D721Med (cell line): ENCODE data around the gene CST3.

ENCODE experiments used
- DNase-seq: peaks from one replicate; pipeline ENCODE4 v3.0.0; 2011; ENCODE audit warnings: low spot score; ENCODE audit not compliant: insufficient read length
- FAIRE-seq: peaks from 2 replicates; lab custom pipeline; 2011; peaks lifted over from hg19 to GRCh38; lab: Jason Lieb, UNC
- TF ChIP-seq, protein P1 (sequence below): IDR thresholded peaks from 2 replicates; pipeline ENCODE4 v1.5.1; 2012; ENCODE audit warnings: mild to moderate bottlenecking, control low read depth; ENCODE audit not compliant: insufficient read depth; ENCODE audit errors: missing control alignments

The CST3 gene

DNA sequence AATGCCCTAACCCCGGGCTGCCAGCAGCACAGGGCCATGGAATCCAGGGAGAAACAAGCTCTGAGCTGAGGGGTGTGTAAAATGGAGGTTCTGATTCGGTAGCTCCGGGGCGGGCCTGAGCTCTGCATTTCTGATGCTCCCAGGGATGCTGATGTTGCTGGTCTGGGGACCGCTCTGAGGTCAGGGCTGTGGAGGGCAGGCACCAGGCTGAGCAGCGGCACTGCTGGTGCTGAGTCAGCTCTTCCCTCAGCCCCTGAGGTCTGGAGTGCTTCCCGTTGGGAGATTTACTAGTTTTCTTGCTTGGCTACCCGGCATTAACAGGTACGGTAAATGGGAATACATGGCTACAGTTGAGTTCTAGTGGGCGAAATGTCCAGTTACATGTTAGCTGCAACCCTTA, 18.6 kb upstream of the CST3 start:
- DNase-seq = no peak
- TF ChIP-seq, protein P1, sequence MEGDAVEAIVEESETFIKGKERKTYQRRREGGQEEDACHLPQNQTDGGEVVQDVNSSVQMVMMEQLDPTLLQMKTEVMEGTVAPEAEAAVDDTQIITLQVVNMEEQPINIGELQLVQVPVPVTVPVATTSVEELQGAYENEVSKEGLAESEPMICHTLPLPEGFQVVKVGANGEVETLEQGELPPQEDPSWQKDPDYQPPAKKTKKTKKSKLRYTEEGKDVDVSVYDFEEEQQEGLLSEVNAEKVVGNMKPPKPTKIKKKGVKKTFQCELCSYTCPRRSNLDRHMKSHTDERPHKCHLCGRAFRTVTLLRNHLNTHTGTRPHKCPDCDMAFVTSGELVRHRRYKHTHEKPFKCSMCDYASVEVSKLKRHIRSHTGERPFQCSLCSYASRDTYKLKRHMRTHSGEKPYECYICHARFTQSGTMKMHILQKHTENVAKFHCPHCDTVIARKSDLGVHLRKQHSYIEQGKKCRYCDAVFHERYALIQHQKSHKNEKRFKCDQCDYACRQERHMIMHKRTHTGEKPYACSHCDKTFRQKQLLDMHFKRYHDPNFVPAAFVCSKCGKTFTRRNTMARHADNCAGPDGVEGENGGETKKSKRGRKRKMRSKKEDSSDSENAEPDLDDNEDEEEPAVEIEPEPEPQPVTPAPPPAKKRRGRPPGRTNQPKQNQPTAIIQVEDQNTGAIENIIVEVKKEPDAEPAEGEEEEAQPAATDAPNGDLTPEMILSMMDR = no peak
- FAIRE-seq = no peak

DNA sequence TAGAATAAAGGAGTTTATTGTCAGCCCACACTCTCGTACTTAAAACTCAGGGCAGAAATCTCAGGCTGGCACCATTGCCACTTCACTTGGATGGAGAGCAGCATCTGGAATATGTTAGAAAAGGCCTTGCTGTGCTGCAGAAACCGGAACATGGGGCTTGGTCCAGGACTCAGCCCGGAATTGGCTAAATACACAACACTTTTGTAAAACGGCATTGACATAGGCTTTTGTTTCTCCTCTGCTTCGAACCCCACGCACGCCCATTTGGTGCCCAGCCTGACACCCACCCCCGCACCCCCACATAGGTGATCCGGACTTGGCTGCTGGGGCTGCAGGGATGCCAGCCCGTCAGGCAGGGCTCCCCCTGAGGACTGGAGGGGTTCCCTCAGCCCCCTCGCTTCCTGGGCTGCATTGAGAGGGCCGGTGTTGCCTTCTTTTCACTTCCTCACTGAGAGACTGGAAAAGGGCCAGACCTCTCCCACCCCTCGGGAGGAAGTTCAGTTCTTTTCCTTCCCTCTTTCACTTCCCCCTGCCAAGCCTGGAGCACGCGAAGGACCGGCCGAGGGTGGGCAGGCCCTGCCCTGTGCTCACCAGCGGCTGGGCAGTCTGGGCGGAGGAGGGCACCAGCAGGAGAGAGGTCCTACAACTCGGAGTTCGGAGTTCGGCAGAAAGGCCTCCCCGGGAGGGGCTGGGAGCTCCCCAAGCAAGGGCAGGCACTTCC, 17.9 kb upstream of the CST3 start:
- TF ChIP-seq, protein P1 = no peak
- DNase-seq (no peak), FAIRE-seq (no peak)

DNA sequence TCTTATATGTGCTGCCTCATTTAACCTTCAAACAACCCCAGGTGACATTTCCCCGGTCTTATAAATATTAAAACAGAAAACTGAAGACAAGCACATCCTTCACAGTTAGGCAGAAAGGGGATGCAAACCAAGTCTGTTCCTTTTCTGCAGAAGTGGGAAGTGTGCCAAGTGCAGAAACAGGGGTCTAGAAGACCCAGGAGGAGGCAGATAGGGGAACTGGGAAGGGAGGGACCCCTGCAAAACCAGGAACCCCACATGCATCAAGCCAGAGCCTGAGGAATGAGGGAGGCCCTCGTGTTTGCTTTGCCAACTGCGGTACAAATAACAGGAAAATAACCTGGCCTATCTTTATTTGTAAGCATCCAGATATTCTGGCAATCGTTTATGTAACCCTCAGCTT, 17.0 kb upstream of the CST3 start:
- DNase-seq (no peak), FAIRE-seq (no peak)
- TF ChIP-seq, protein P1 = no peak

DNA sequence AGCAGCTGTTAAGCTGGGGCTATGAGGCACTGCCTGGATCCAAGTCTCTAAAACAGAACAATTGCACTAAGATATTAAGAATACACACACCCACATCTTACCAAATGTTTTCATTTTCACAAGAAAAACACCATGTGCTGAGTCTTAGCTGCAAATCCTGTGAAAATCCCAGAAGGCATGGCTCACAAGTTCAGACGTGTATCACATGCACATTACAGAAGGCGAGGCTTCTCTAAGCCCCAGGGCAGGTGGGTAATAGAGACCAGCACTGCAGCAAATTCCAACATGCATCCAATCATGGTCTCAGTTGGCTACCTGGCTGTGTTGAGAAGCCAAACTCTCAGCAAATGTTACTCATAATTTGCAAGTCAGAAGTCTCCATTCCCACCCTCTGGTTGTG, 16.2 kb upstream of the CST3 start:
- DNase-seq = no peak
- no peak for FAIRE-seq
- TF ChIP-seq, protein P1 = no peak

DNA sequence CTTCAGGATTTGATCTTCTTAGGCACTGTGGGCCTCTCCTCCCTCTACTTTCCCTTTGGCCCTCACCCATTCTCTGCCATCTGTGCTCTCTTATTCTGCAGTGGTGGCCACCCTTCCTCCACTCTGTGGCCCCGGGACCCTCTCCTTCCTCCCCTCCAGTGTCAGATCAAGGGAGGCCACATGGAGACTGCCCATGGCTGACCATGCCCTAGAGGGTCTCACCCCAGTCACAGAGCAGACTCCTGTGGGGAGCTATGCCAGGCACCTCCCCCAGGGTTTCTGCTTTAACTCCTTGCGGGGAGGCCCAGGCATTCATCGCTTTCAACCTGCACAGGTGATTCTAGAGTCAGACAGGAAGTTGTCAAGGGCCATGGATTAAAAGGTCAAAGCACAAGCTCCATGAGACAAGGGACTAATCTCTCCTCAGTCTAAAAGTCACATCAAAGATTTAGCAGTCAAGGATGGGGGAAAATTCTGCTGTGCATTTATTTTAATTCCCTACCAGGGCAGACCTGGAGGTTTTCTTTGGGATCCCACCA, 15.7 kb upstream of the CST3 start:
- FAIRE-seq = no peak
- TF ChIP-seq, protein P1 = no peak
- DNase-seq = no peak

DNA sequence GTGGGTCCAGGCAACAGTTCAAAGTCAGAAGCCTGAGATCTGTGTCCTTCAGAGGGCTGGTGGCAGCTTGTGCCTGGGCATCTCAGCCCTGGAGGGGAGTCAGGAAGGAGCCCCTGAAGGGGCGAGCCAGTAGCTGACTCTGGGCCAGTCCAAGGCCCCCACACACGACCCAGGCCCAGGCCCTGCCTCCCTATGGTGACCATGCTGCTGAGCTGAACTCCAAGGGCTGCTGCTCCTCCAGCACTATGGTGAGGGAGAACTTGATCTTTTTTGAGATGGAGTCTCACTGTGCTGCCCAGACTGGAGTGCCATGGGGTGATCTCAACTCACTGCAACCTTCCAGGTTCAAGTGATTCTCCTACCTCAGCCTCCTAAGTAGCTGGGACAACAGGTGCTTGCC, 15.2 kb upstream of the CST3 start:
- DNase-seq (no peak), FAIRE-seq (no peak)
- TF ChIP-seq, protein P1 = no peak

DNA sequence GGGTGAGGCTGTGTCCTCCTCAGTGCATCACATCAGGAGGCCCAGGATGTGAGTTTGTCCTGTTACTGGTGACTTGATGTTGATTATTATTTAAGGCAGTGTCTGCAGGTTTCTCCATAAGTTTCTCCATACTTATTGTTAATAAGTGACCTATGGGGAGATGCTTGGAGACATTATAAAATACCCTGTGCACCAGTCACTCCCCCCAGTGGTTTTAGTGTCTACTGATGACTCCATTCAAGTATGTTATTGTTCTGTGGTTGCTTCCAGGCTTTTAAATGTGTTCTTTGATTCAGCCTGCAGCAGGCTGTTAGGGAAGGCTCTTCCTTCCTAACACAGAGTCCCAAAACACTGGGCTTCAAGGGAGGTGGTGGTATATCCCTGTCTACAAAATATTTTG, 14.6 kb upstream of the CST3 start:
- FAIRE-seq (no peak), DNase-seq (no peak)
- TF ChIP-seq, protein P1 = no peak
